ENCODE data around the gene AP1G1.
A peak's percentile ranks its signal among the peaks of the same experiment; 100 is the strongest.

The AP1G1 gene

GRCh38 chr16:71724320-71724751, 84.3 kb downstream of the AP1G1 start, which contains the start of gene PHLPP2:
TSS of gene PHLPP2 (minus strand) at chr16:71724701. CDS start at chr16:71714795, 9,906 bp downstream.
- no peaks in the 10 kb centered on the region for H3K27me3 ChIP-seq (ENCODE audit: insufficient read depth, poor library complexity, severe bottlenecking)
- peak within 1 kb of the TSS; percentile 67 for H3K27ac ChIP-seq (ENCODE audit: poor library complexity, severe bottlenecking)
- peaks cover 4% of the 10 kb centered on the region; the same call in 1 of the 2 replicates for H3K36me3 ChIP-seq (ENCODE audit: low read depth)
- peaks cover 7% of the 10 kb centered on the region for H3K4me1 ChIP-seq (ENCODE audit: insufficient read depth, poor library complexity, severe bottlenecking)
- TF ChIP-seq CTCF (IDR thresholded peaks at IDR 0.05; ENCODE audit: poor library complexity, severe bottlenecking), result no peak
- no peaks in the 10 kb centered on the region for H3K9me3 ChIP-seq (ENCODE audit: severe bottlenecking)
- ATAC-seq (ENCODE audit: low read depth) (no peak), DNase-seq (ENCODE audit: low spot score) (no peak)
- H3K4me3 ChIP-seq (ENCODE audit: severe bottlenecking), result peak within 1 kb of the TSS; percentile 97

GRCh38 chr16:71723537-71724319, 84.9 kb downstream of the AP1G1 start:
- Histone ChIP-seq H3K9me3 (ENCODE audit: severe bottlenecking) (no peaks in the 10 kb centered on the region), H3K27ac (ENCODE audit: poor library complexity, severe bottlenecking) (peak overlapping the region; percentile 67), H3K36me3 (ENCODE audit: low read depth) (peaks cover 9% of the 10 kb centered on the region; the same call in 1 of the 2 replicates), H3K27me3 (ENCODE audit: insufficient read depth, poor library complexity, severe bottlenecking) (no peaks in the 10 kb centered on the region), H3K4me3 (ENCODE audit: severe bottlenecking) (peak overlapping the region; percentile 97), H3K4me1 (ENCODE audit: insufficient read depth, poor library complexity, severe bottlenecking) (peaks cover 7% of the 10 kb centered on the region)
- DNase-seq (ENCODE audit: low spot score) (no peak), ATAC-seq (ENCODE audit: low read depth) (peak; percentile 47)
- TF ChIP-seq CTCF (IDR thresholded peaks at IDR 0.05; ENCODE audit: poor library complexity, severe bottlenecking), result no peak

DNA sequence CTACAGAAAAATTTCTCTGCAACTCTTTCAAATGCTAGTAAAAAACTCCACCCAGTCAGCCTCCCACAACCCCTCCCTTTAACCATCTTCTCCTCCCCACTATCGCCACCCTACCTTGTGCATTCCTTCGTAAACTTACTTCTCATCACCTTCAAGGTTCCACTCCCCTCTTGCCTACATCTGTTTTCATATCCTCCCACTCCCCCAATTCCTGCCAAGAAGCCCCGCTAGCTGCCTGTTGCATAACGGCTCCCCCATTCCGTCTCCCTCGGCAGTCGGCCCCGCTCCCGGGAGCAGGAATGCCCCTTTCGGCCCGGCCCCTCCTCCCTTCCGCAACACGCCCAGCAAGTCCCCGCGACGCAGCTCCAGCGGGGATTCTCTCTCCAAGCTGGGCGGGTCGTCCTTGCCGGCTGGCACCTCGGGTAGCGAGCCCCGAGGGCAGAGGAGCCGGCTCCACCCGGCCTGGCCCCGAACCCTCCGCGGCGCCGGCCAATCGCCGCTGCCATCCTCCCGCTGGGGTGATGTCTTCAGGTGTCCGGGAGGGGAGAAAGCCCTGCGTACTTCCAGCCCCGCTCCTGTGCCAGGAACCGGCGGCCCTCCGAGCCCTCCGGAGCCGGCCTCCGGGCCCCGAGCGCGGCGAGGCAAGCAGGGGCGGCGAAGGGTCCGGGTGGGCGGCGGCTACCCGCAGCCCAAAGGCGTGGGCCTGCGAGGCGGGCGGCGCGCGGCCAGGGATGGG, 85.7 kb downstream of the AP1G1 start:
- ATAC-seq (ENCODE audit: low read depth) (peak; percentile 85), DNase-seq (ENCODE audit: low spot score) (peak; percentile 91)
- Histone ChIP-seq H3K4me1 (ENCODE audit: insufficient read depth, poor library complexity, severe bottlenecking) (peaks cover 7% of the 10 kb centered on the region), H3K4me3 (ENCODE audit: severe bottlenecking) (peak overlapping the region; percentile 97), H3K27ac (ENCODE audit: poor library complexity, severe bottlenecking) (peak overlapping the region; percentile 67), H3K27me3 (ENCODE audit: insufficient read depth, poor library complexity, severe bottlenecking) (no peaks in the 10 kb centered on the region), H3K9me3 (ENCODE audit: severe bottlenecking) (no peaks in the 10 kb centered on the region), H3K36me3 (ENCODE audit: low read depth) (peaks cover 13% of the 10 kb centered on the region; the same call in 1 of the 2 replicates)
- no peak for TF ChIP-seq CTCF (IDR thresholded peaks at IDR 0.05; ENCODE audit: poor library complexity, severe bottlenecking)

GRCh38 chr16:71721066-71721740, 87.4 kb downstream of the AP1G1 start:
- peaks cover 7% of the 10 kb centered on the region for H3K4me1 ChIP-seq (ENCODE audit: insufficient read depth, poor library complexity, severe bottlenecking)
- no peak for TF ChIP-seq CTCF (IDR thresholded peaks at IDR 0.05; ENCODE audit: poor library complexity, severe bottlenecking)
- H3K9me3 ChIP-seq (ENCODE audit: severe bottlenecking), result no peaks in the 10 kb centered on the region
- H3K27ac ChIP-seq (ENCODE audit: poor library complexity, severe bottlenecking), result no peak overlapping the region
- ATAC-seq (ENCODE audit: low read depth) (no peak), DNase-seq (ENCODE audit: low spot score) (no peak)
- no peaks in the 10 kb centered on the region for H3K27me3 ChIP-seq (ENCODE audit: insufficient read depth, poor library complexity, severe bottlenecking)
- no peak overlapping the region for H3K4me3 ChIP-seq (ENCODE audit: severe bottlenecking)
- peaks cover 15% of the 10 kb centered on the region; the same call in 1 of the 2 replicates for H3K36me3 ChIP-seq (ENCODE audit: low read depth)

Data from RWPE2 (cell line).